GM06990 (cell line): ENCODE results near the gene RBX1.

Source experiments
- DNase-seq: peaks from one replicate; pipeline ENCODE4 v3.0.0-alpha.2; 2011; ENCODE audit not compliant: insufficient read length; ENCODE audit errors: extremely low read depth
- H3K27me3 ChIP-seq: replicated peaks from 2 replicates; pipeline ENCODE4 v1.6.0; 2011; ENCODE audit warnings: low read length; ENCODE audit not compliant: control insufficient read depth, insufficient read depth
- H3K36me3 ChIP-seq: 2 replicates; pipeline ENCODE4 v1.5.1; 2011; ENCODE audit warnings: low read length; ENCODE audit not compliant: control insufficient read depth, insufficient read depth
- H3K4me3 ChIP-seq: replicated peaks from 2 replicates; pipeline ENCODE4 v1.5.1; 2011; ENCODE audit warnings: low read depth, mild to moderate bottlenecking, control low read depth, low read length
- TF ChIP-seq, protein P1 (sequence below): IDR thresholded peaks from 2 replicates; pipeline ENCODE4 v1.5.1; 2011; ENCODE audit warnings: low read length, control low read depth, mild to moderate bottlenecking, inconsistent platforms; ENCODE audit not compliant: insufficient read depth, poor library complexity, severe bottlenecking

The RBX1 gene

DNA sequence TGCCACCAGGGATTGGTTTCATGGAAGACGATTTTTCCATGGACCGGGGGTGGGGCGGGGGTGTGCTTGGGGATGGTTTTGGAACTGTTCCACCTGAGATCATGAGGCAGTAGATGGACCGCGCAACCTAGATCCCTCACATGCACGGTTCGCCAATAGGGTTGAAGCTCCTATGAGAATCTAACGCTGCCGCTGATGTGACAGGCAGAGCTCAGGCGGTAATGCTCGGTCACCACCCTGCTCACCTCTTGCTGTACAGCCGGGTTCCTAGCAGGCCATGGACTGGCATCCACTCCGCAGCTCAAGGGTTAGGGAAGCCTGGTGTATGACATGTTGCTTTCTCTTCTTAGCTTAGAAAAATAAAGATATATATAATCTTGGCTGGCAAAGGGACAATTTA is 22.0 kb downstream of the RBX1 start:
- Histone ChIP-seq H3K4me3 (no peak overlapping the region), H3K27me3 (no peaks in the 10 kb centered on the region), H3K36me3 (peaks cover 14% of the 10 kb centered on the region)
- DNase-seq: no peak
- TF ChIP-seq, protein P1, sequence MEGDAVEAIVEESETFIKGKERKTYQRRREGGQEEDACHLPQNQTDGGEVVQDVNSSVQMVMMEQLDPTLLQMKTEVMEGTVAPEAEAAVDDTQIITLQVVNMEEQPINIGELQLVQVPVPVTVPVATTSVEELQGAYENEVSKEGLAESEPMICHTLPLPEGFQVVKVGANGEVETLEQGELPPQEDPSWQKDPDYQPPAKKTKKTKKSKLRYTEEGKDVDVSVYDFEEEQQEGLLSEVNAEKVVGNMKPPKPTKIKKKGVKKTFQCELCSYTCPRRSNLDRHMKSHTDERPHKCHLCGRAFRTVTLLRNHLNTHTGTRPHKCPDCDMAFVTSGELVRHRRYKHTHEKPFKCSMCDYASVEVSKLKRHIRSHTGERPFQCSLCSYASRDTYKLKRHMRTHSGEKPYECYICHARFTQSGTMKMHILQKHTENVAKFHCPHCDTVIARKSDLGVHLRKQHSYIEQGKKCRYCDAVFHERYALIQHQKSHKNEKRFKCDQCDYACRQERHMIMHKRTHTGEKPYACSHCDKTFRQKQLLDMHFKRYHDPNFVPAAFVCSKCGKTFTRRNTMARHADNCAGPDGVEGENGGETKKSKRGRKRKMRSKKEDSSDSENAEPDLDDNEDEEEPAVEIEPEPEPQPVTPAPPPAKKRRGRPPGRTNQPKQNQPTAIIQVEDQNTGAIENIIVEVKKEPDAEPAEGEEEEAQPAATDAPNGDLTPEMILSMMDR: no peak

DNA sequence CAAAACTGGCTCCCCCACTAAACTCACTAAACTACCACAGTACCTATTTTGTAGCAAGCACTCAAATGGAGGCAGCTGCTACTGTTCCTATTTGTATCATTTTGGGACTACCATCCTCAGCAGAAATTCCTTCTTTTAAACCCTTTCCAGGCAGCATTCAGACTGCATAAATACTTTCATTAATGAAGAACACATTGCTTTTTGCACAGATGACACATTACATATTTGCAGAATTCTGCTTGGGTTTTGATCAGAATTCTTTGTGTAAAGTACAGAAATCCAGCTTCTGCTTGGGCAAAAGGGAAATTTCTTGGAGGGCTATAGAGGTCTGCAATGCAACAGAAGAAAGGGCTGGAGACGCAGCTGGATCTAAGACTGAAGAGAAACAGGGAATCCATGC is 24.2 kb downstream of the RBX1 start:
- H3K4me3 ChIP-seq: no peak overlapping the region
- H3K27me3 ChIP-seq: no peaks in the 10 kb centered on the region
- no peak for DNase-seq
- TF ChIP-seq, protein P1: no peak
- H3K36me3 ChIP-seq: peaks cover 8% of the 10 kb centered on the region

GRCh38 chr22:40976866-40977700 is 25.9 kb downstream of the RBX1 start:
- Histone ChIP-seq H3K4me3 (no peak overlapping the region), H3K36me3 (peaks cover 5% of the 10 kb centered on the region), H3K27me3 (no peaks in the 10 kb centered on the region)
- DNase-seq: no peak
- TF ChIP-seq, protein P1: no peak

- Histone ChIP-seq H3K4me3 (no peak overlapping the region), H3K27me3 (no peaks in the 10 kb centered on the region), H3K36me3 (no peaks in the 10 kb centered on the region)
- TF ChIP-seq, protein P1: no peak
- DNase-seq: no peak
These were observed 28.0 kb downstream of the RBX1 start for GRCh38 chr22:40979198-40979597.

DNA sequence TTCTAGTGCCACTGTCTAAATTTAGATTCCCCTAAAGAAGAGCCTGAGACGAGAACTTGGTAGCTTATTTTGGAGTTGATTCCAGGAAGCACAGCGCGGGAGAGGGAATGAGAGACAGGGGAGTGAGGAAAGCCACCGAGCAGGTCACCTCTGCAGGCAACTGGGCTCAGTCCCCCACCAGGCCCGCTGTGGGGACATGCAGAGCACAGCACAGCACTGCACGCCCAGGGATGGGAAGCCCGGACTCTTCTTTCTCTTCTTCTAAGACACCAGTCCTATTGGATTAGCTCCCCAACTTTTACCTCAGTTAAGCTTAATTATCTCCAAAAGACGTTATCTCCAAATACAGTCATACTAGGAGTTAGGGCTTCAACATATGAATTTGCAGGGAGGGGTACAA is 28.7 kb downstream of the RBX1 start:
- Histone ChIP-seq H3K4me3 (no peak overlapping the region), H3K36me3 (no peaks in the 10 kb centered on the region), H3K27me3 (no peaks in the 10 kb centered on the region)
- DNase-seq: no peak
- TF ChIP-seq, protein P1: no peak
